Bone marrow (tissue), 2 donors: ENCODE data around the gene CTSH.
"Not testable (repeated sequence)": the region's sequence is repeated elsewhere in the genome, so short reads cannot be mapped to it uniquely, and the experiment has no call there.

Experiments
- DNase-seq, 2 donors: peaks; one replicate each; lab custom pipeline; 2025; lab: John Stamatoyannopoulos, UW

Gene CTSH

DNA sequence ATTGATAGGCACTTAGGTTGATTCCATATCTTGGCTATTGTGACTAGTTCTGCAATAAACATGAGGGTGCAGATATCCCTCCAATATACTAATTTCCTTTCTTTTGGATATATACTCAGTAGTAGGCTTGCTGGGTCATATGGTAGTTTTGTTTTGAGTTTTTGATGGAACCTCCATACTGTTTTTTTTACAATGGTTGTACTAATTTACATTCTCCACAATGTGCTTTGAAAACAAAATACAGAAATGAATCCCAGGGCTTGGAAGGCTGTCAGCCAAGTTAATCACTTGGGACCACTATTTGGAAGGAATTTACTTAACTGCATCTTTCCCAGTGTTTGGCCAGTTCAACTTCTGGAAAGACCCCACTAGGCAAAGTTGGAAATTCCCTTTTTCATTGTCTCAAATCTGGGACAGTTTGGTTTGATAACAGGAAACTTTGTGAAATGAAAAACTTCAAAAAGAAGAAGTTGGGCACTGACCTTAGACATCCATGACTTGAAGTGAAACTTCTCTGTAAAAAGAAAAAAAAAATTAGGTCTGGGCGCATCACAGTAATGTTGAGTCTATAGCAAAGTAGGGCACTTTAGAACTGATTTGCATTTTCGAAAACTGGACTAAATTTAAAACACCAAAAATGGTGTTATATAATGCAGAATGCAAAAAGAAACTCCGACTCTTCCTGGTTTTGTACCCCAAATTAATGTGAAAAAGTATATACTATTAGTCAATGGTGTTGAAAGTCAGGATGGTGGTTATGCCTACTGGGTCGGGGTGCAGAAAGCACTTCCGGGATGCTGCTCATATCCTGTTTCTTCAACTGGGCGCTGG is 6.0 kb downstream of the CTSH start:
- DNase-seq: no peak

GRCh38 chr15:78937132-78937739 is 7.6 kb downstream of the CTSH start:
- no peak for DNase-seq

GRCh38 chr15:78934655-78935023 is 10.2 kb downstream of the CTSH start:
- DNase-seq: no peak

DNA sequence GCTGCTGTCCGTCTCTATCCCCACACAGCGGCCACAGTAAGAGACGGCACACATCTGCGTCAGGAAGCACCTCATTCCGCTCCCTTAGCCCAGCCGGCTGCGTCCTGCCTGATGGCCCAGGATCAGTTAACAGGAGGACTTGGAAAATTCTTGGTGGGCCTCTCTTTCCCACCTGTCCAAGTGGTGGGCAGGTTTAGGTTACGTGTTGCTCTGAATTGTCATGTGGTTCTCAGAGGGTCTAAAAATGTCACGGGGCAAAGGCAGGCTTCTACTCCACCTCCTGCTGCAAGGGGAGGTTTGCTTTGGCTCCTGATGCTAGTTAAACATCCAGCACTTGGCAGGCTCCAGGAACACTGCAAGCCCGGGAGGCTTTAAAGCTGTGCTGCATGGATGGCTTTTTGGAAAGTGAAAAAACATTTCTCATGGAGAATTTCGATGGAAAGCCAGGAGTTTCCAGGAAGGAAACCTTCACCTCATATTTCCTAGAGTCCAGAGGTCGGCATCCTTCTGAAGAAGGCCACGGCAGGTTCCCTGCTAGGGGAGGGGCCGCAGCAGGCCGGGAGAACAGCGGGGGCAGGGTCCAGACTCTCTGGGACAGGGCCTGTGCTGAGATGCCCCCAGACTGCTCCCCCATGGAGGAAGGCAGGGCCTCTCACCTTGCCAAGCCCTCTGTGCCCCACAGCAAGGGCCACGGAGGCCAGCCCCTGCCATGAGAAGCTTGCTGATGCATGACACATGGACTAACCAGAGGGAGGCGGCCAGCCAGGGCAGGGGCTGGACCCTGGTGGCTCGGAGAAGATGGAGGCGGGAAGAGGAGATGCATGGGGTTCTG is 10.8 kb downstream of the CTSH start:
- DNase-seq: no peak

DNA sequence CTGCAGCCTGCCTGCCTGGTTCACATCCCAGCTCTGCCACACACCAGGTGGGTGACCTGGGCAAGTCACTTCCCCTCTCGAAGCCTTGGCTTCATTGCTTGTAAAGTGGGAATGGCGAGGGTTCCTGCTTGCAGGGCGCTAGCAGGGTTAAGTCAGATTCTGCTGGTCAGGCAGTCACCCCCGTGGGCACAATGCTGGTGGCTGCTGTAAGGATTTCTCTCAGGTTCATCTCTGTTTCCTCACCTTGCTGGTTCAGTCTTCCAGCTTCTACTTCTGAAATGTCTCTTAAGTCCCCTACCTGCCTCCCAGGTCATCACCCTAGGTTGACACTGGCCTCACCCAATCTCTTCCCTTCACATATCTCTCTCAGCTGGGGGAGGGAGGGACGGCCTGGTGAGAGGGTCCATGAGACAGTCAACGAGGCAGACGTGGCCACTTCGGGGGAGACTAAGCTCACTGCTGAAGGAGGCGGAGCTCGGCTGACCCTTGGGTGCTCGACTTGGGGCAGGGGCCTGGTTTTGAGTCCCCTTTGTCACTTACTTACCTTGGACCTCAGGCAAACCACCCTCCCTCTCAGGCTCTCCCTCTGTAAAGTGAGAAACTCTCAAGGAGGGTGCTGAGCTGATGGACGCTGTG is 11.5 kb downstream of the CTSH start:
- no peak for DNase-seq

DNA sequence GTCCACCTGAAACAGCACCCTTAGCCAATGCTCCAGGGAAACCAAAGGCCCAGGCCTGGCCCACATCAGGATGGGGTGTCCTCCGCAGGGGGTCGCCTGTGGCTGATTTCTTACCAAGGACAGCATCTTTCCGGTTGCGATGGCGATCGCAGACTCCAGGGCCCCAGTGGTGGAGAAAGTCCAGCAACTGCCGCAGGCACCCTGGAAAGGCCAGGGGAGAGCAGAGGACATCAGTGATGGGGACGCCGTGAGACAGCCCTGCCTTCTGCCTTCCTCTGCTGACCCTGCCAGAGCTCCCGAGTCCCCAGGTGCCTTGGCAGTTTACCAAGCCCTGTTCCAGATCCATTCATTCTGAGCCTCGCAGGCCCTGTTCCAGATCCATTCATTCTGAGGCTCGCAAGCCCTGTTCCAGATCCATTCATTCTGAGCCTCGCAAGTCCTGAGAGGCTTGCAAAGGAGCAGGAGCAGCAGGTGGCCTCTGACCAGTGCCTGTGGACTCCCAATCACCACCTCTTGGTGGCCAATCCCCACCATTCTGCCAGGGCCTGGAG is 12.5 kb downstream of the CTSH start:
- no peak for DNase-seq

DNA sequence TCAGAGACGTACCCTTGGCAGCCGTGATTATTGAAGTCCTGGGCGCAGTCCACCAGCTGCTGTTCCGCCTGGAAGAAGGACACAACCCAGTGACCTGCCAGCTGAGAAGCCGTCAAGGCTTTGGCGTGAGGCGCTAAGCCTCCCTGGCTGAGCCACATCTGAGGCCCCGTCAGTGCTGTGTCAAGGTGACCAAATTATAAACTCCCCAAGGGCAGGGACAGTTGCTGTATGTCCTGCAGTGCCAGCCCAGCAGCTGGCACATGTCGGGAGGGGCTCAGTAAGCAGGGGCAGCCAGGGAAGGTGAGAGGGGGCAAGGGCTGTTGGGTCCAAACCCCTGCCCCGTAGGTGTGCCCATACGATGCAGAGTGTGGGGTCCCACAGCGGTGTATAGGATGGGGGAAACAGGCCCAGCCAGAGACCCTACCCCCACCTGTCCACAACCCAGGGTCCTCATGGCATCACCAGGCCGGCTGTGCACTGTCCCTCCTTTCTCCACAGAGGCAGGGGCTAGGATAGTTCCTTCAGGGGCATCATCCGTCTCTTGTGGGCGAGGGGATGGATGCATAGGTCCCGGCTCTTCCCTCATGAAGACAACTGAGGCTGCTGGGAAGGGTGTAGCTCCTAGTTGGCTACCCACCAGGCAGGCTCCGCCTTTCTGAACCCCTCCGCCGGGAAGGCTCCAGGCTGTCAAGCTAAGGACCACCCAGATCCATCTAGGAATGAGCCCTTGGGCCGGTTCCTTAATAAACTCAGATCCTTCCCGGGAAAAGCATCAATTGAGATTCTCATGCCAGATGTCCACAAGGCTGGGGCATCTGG is 13.2 kb downstream of the CTSH start:
- DNase-seq: no peak

- DNase-seq: no peak
Observed at GRCh38 chr15:78930577-78931388, 14.1 kb downstream of the CTSH start.

- no peak for DNase-seq
Observed at GRCh38 chr15:78929536-78930264, 15.1 kb downstream of the CTSH start.

DNA sequence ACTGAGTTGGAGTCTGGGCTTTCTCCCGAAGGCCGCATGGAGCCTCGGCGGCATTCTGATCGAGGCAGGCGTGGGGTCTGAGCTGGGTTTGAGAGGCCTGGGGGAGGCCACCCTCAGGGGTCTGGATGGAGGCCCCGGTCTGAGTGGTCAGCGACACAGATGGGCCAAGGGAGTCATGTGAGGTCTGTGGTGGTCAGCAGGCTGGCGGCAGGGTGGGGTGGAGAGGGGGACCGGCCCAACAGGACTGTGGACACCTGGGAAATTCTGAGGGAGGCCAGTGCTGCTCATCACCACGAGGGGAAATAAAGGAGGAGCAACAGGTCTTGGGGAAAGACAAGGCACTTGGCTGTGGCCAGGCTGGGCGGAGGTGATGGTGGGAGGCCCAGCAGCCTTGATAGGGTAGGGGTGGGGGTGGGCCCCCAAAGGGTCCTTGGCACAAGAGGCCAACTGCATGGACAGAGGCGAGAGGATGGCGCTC is 16.2 kb downstream of the CTSH start:
- DNase-seq: no peak

GRCh38 chr15:78928176-78928575 is 16.7 kb downstream of the CTSH start:
- DNase-seq: not testable (repeated sequence)

DNA sequence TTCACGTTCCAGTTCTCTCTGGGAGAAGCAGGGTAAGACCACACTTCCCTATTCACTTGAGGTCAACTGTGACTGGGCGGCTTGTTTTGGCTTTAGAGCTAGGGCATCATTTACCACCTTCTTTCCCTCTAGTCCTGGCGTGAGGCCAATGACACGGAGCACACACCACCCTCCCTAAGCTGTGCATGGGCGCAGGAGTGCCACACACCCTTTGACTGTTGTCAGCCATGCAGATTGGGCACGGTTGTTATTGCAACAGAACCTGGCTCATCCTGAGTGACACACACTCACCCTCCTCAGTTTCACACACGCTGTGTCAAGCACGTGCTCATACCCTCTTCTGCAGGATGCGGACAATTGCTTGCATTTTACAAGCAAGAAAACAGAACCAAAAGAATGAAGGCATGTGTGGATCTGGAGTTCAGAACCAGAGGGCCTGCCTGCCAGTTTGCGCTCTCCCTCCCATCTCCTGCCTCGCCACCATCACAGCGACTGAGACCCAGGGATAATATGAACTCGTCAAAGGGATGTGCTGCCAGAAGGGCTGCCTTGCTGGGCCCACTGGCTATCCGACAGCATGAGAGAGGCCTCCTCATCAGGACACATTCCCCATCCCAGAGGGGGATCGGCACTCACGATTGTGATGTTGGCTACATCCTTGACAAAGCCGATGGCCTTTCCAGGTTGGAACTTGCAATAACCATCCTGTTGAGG is 17.6 kb downstream of the CTSH start:
- DNase-seq: no peak

DNA sequence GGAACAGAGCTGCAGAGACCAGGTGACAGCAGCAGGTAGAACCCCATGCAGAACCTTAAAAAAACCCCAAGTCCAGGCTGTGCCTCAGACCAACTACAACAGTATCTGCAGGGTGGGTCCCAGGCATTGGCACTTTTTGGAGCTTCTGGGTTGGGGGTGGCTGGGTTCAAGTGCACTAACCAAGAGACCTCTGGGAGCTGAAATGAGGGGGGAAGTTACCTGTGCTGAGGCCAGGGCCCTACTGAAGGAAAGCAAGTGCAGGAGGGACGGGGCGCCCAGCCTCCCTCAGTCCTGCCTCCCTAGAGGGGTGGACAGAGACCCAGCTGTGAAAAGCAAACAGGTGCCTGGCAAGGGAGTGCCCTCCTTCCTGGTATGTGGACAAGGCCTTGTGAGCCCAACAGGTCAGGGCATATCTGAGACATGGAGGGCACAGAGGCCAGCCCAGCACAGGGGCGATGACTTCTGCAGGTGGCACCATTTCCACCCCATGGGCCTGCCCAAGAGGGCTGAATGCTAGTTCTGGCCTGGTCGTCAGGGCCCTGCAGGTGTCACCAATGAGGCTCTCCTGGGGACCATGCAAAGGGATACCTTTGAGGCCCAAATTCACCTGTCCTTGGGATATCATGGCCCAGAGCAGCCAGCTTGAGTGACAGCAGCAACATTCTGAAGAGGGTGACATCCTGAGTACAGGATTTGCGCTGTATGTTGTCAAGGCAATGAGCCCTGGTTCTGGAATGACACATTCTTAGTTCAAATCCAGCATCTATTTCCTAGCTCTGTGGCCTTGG is 18.7 kb downstream of the CTSH start:
- DNase-seq: no peak

DNA sequence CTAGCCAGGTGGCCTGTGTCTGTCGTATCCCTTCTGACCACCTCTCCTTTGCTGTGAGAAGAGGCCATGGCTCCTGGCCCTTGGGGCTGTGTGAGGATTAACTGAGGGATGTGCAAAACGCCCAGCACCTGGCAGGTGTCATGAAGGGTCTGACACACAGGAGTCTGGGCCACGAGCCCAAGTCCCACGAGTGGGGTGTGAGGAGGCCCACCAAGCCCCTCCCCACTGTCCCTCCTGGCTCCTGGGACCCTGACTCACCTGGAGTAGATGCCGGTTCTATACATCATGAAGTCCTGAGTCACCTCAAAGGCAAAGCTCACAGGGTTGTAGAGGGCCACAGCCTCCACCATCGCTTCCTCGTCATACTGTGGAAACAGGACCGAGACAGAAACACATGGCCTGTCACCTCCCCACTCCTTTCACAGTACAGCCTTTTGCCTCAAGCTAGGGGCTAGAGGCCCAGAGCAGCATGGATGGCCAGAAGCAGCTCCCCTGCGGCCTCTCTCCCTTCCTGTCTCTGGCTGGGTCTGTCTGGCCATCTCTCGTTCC is 19.7 kb downstream of the CTSH start:
- no peak for DNase-seq

DNA sequence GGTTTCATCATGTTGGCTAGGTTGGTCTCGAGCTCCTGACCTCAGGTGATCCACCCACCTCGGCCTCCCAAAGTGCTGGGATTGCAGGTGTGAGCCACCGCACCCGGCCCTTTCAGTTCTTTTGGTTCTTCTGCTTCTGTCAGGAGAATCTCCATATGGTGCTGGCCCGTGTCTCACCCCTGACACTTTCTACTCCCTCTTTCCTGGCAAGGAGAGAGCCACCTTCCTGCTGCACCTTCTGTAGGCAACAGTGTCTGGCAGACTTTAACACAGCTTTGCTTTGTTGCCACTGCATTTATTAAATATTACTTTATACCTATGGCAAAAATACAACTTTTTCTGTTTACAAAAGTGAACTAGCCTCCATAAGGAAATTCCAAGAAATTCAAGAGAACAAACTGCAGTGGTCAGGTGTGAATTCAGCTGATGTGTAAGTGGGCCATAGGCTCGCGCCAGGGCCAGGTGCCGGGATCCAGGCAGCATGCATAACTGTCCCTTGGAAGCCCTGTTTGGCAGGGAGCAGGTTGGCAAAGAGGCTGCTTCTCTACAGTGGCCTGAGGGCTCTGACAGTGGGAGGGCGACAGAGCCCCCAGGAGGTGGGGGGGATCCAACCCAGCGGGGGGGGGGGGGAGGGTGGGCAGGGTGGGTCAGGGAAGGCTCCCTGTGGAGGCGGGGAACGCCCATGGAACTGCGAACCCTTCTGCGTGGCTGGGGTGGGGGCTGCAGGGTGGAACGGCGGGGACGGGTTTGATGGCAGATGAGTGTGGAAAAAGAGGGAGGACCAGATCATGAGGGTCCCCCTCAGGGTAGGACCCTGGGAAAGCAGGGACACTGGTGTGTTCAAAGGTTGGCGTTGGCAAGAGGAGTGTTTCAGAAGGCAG is 21.1 kb downstream of the CTSH start:
- no peak for DNase-seq

- DNase-seq: no peak
Observed at GRCh38 chr15:78923015-78923414, 21.8 kb downstream of the CTSH start.

GRCh38 chr15:78922527-78922926 is 22.3 kb downstream of the CTSH start:
- no peak for DNase-seq
